GM19351 (cell line): ENCODE measurements around the gene SH2B2.
A peak's percentile ranks its signal among the peaks of the same experiment; 100 is the strongest.

Source experiments
- ATAC-seq: cut with Tn5 transposase; IDR thresholded peaks from one replicate; pipeline ENCODE4 v1.9.1; 2021; ENCODE audit warnings: mild to moderate bottlenecking, moderate library complexity; ENCODE audit not compliant: unreplicated experiment

SH2B2 gene

GRCh38 chr7:102264367-102264891 is 22.2 kb upstream of the SH2B2 start:
- ATAC-seq: no peak

GRCh38 chr7:102266541-102266940 is 20.1 kb upstream of the SH2B2 start:
- no peak for ATAC-seq

GRCh38 chr7:102268635-102269034 is 18.0 kb upstream of the SH2B2 start:
- ATAC-seq: no peak

- ATAC-seq: no peak
These were observed 16.3 kb upstream of the SH2B2 start for GRCh38 chr7:102270178-102270887.

DNA sequence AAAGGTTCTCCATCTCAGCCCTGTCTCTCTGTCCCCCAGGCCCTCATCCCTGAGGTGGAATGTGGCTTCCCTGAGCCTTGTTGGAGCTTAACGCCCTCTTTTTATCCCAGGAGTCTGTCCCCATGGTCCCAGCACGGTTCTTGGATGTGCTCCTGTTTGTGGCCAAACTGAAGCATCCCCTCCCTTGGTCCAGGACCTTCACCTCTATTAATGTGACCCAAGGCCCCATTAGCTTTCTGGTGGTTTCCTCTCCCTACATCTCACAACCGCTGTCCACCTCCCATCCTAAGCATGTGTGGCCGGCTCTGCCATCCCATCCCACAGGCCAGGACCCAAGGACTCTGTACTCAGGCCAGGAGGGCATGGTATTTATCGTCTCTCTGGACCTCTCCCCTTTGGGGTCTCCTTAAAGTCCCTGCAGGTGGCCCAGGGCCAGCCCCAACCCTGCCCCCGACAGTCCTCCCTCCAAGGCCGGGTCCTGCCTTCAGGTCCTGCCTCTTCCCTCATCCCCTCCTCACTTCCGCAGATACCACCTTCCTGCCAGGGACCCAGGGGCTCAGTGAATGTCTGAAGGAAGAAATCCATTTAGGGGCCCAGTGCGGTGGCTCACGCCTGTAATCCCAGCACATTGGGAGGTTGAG is 15.4 kb upstream of the SH2B2 start:
- ATAC-seq: no peak

DNA sequence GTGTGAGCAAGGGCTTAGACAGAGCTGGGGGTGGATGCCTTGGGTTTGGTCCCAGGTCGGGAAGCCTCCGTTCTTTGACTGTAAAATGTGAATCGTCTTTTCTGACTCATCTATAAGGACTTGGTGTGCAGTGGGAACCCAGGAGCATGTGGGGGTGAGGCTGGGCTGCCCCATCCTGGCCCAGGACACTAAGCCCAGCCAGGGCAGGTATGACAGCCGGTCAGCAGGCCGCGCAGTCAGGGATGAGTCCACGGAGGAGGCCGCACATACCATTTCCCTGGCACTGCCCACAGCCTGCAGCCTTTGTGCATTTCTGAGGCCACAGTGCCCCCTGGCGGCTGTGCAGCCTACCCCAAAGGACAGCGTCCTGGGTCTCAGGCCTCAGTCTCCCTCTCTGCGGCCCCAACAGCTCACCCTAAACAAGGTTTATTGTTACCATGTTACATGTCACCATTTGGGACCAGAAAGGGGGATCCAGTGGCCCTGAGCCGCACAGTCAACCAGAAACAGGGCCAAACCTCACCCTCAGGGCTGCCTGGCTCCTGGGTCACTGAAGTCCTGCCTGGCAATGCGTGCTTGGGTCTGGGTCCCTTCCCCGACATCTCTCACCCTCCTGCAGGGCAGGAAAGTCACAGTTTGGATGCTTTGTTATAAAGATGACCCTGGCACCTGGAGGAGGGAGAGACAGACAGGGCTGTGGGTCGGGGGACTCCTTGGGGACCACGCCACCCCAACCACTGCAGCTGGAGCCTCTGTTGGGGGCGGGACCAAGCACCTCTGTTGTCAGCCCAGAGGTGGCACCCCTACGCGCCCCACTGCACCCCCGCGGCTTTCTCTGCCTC is 14.4 kb upstream of the SH2B2 start:
- ATAC-seq: peak; percentile 60

- no peak for ATAC-seq
These were observed 13.5 kb upstream of the SH2B2 start for GRCh38 chr7:102272917-102273748.

DNA sequence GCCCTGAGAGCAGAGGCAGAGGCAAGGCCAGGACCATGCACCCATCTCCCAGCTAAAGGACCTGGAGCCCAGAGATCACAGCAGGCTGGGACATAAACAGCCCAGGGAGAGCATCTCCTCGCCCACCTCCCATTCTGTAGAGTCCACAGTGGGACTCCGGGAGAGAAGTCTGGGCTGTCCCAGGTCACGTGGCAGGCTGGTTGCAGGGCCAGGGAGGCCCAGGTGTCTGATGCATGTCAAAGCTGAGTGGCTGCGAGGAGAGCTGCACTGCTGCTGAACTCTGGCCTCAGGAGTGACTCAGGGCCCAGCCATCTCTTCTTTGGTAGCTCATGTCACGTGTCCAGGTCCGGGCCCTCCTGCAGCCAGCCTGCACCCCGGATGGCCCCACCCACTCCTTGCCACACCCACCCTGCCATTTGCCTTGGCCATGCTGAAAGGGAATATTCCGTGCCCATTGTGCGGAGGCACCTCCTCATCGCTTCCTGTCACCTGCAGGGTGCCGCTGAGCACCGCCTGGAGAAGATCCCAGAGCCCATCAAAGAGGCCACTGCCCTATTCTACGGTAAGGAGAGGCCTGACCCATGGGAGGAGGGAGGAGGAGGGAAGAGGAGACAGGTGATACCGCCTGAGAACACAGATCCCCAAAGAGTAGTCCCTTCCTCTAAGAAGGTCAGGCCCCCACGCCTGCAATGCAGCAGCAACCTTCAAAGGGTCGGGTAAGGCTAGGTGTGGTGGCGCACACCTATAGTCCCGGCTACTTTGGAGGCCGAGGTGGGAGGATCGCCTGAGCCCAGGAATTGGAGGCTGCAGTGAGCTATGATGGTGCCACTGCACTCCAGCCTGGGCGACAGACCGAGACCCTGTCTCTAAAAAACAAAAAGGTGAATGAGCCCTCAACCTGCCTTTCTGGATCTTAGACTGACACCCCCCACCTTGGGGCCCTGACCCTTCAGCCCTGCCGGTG is 12.6 kb upstream of the SH2B2 start:
- no peak for ATAC-seq

- ATAC-seq: no peak
These were observed 11.5 kb upstream of the SH2B2 start for GRCh38 chr7:102275123-102275703.

GRCh38 chr7:102277901-102278300 is 8.8 kb upstream of the SH2B2 start:
- ATAC-seq: no peak

- peak; percentile 83 for ATAC-seq
These were observed 6.9 kb upstream of the SH2B2 start for GRCh38 chr7:102279537-102280400.

GRCh38 chr7:102280521-102280920 is 6.1 kb upstream of the SH2B2 start:
- ATAC-seq: no peak

DNA sequence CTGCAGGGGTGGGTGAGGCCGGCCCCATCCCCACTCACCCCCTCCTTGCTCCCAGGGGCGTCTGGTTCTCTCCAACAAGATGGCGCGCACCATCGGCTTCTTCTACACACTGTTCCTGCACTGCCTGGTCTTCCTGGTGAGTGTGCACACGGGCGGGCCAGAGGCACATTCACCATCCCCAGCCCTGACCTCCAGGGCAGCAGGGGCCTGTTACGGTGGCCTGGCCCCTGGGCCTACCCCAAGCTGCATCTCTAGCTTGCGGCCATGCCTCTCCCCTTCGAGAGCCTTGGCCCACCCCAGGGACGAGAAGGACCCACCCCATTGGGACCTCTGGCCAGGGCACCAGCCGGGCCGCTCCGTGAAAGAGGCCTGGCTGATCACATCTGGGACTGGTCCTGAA is 4.9 kb upstream of the SH2B2 start:
- ATAC-seq: no peak

GRCh38 chr7:102282465-102283362 is 4.0 kb upstream of the SH2B2 start:
- no peak for ATAC-seq

GRCh38 chr7:102283477-102284189 is 3.0 kb upstream of the SH2B2 start:
- ATAC-seq: no peak

GRCh38 chr7:102284399-102284798 is 2.3 kb upstream of the SH2B2 start:
- no peak for ATAC-seq
